GM18508 (cell line): ENCODE results near the gene STXBP6.

Source experiments
- ATAC-seq: cut with Tn5 transposase; IDR thresholded peaks from one replicate; pipeline ENCODE4 v1.9.1; 2021; ENCODE audit warnings: moderate number of reproducible peaks; ENCODE audit not compliant: insufficient read depth, unreplicated experiment

The STXBP6 gene

DNA sequence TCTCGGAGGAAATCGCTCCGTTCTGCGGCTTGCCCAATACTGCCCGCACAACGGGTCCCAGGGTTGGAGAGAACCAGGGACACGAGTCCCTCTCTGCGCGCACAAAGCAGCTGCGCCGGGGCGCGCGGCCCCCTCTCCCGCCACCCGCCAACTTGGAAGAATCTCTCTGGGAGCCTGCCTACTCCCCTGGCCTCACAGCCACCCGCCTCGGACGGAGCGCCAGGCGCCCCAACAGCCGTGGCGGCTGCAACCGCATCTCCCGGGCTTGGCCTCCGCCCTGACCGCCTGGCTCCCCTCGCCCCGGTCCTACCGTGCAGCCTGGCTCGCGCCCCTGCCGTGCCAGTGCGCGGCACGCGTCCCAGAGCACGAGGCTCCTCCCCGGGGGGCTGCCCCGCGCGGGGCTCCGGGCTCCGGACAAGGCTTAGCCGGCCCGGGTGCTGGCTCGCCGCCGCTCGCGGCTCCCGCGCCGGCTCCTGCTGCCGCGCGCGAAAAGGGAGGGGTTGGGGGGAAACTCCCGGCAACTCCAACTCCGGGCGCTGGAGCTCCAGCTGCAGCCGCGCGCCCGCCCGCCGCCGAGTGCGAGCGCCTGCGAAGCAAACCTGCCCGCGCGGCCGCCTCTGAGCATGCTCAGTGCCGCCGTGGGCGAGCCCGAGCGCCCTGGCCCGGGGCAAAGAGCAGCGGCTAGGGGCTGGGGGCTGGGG lies at the start of gene STXBP6:
Gene STXBP6, minus strand, starts transcription at position 580 of the 701 bp plus-strand sequence. CDS start 75,329 bp downstream, outside the sequence.
- ATAC-seq: no peak

DNA sequence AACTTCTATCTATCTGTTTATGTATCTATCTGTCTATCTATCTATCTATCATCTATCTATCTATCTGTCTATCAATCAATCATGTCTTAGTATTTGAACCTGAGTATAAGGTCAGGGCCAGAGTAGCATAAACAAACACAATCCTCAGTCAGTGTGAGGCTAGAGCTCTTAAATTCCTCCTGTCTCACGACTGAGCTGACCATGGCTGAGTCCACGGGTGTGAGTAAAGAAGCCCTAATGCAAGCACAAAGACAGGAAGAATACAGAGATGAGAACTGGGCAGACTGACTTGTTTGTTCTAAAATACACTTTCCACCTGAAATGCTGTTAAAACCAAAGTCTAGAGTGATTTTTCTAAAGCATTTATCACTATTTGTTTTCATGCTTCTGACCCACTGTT lies 47.2 kb upstream of the STXBP6 start:
- ATAC-seq: no peak

DNA sequence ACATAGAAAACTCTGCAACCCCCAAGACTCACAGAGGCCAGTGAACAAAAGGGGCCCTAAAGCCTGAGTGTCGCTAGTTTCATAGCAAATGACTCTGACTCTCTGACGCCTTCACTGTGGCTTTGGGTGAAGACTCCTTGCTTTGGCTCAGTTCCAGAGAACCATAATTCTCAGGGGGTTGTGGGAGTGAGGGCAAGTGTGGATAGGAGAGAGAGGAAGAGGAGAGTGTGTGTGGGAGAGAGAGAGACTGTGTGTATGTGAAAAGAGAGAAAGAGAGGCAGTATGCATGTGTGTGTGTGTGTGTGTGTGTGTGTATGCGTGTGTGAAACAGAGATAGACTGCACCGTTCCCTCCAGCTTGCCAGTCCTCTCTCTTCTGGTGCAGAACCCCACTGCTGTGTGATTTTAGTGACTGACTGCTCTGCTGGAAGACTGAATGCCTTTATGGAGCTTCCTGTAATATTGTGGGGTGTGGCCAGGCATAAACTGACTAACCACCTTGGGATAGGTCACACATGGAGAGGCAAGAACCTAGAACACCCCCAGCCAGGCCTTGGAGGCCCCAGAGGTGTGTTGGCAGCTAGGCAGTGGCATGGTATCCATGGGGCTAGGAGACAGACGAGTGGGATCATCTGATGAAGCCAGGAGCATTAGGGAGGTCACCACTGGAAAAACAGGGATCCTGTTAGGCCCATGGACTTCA lies 45.9 kb upstream of the STXBP6 start:
- no peak for ATAC-seq

- ATAC-seq: no peak
Measured at GRCh38 chr14:25094171-25094907, 44.4 kb upstream of the STXBP6 start.

GRCh38 chr14:25092258-25092740 lies 42.4 kb upstream of the STXBP6 start:
- no peak for ATAC-seq

GRCh38 chr14:25090716-25091454 lies 40.9 kb upstream of the STXBP6 start:
- ATAC-seq: no peak

DNA sequence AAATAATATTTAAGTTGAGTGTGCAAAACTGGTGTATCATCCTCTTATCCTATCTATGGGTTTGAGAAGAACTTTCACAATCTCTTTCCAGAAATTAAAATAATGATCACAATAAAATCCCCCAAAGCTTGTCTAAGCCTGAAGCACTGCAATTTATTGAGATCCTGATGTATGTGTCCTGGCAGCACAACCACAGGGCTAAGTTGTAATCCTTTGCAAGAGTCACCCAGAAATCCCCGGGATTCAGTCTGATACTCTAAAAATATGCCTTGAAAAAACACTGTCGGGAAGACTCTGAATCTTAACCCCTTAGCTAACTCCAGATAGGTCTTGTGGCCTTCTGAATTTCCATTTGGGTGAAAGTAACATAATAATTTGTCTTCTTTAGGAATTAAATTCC lies 40.3 kb upstream of the STXBP6 start:
- ATAC-seq: no peak

DNA sequence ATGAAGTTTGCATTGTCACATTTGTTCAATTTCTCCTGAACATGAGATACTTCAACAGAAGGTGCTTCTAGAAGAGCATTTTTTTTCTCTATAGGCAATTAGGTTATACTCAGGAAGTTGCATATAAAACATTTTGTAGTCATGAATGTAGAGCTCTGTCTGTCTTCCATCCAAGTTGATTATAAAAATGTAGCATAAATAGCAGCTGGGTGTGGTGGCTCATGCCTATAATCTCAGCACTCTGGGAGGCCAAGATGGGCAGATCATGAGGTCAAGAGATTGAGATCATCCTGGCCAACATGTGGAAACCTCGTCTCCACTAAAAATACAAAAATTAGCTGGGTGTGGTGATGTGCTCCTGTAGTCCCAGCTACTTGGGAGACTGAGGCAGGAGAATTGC lies 39.5 kb upstream of the STXBP6 start:
- no peak for ATAC-seq

- no peak for ATAC-seq
Measured at GRCh38 chr14:25086821-25087396, 37.0 kb upstream of the STXBP6 start.

- ATAC-seq: no peak
Measured at GRCh38 chr14:25086081-25086480, 36.1 kb upstream of the STXBP6 start.

- ATAC-seq: no peak
Measured at GRCh38 chr14:25080682-25081081, 30.7 kb upstream of the STXBP6 start.

- no peak for ATAC-seq
Measured at GRCh38 chr14:25079311-25079710, 29.4 kb upstream of the STXBP6 start.

- ATAC-seq: no peak
Measured at GRCh38 chr14:25074099-25074685, 24.2 kb upstream of the STXBP6 start.

DNA sequence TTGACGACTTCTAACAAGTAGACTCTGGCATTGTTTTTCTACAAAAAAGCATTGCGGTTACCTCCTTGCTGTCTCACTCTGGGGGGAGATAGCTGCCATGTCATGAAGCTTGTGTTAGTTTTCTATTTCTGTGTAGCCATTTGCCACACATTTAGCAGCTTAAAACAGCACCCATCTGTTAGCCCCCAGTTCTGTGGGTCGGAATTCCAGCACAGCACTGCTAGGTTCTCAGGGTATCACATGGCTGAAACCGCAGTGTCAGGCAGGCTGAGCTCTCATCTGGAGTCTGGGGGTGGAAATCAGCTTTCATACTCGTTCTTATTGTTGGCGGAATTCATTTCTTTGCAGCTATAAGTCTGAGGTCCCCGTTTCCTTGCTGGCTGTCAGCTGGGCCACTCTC lies 19.9 kb upstream of the STXBP6 start:
- no peak for ATAC-seq

DNA sequence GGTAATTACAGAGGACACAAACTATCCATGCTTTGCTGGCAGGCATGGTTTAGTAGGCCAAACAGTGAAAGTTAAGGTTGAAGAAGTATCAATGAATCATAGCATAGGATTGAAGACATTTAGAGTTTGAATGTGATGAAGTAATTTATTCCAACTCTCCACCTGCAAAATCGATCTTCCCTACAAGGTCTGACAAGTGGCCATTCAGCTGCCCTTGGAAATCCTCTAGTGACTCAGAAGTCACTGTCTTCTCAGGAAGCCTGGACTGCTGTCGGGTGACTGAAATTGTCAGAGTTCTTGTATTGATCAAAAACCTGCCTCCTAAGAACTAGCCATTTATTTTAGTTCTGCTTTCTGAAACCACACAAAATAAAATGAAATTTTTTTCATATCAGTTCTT lies 17.7 kb upstream of the STXBP6 start:
- ATAC-seq: no peak

DNA sequence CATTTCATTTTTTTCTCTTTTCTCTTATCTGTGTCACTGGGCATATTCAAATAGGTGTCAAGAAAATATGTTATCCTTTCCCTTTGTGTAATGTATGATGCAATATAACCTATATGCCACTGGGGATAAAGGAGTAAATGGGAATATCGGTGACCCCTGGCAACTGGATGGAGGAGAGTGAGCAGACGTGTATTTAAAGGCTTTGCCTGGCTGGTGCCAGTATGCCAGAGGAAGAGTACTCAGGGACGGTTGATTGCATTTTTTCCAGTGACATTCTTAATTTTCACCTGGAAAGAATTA lies 12.0 kb upstream of the STXBP6 start:
- ATAC-seq: no peak

DNA sequence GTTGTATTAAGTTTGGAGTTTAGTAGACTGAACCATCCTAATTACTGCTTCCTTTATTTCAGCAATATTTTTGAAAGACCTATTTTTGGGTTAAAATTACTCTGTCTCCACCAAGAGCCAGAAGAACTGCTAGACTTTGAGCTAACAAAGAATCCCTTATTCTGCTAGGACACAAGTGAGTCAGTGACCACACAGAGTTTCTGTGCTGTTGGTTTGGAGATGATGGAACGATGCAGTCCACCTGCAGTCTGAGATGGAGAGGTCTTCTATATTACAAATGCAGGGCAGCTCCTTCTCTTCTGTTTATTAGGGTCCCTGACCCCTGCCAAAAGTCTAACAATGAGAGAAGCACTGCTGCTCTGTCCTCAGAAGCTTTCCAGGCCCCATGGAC lies 6.7 kb upstream of the STXBP6 start:
- no peak for ATAC-seq

GRCh38 chr14:25055992-25056687 lies 6.2 kb upstream of the STXBP6 start:
- ATAC-seq: peak; percentile 39

DNA sequence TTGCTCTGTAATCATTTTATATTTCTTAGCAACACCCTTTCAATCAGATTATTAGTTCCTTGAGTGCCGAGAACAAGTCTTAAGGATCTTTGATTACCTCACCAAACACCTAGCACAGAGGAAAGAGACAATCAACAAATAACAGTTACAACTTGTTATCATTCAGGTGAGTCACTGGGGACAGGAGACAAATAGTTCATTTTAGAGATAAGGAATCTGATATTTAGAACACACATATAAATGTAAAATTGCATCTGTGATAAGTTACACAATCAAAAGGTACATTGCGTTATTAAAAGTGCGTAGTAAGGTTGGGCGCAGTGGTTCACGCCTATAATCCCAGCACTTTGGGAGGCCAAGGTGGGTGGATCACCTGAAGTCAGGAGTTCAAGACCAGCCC lies 5.1 kb upstream of the STXBP6 start:
- ATAC-seq: no peak
